Esophagus squamous epithelium (tissue), 5 donors: ENCODE data around the gene ARID5B. TPM values are rescaled to one million over a fixed set of nuclear protein-coding genes. Genes with fewer than 3 reads are reported as not detected.

Experiments used
- DNase-seq: peaks from one replicate; lab custom pipeline; 2025; lab: John Stamatoyannopoulos, UW
- H3K27ac ChIP-seq, 4 donors: fragments of 200-600 bp; sonication (generic); one replicate each; pipeline ENCODE4 v1.5.1; 2016 to 2019; ENCODE audit warnings: mild to moderate bottlenecking in 1 of 4
- H3K27me3 ChIP-seq, 4 donors: fragments of 200-600 bp; sonication (generic); 1 replicate in 3 of 4; 2 replicates in 1 of 4; pipeline versions ENCODE4 v1.5.1 to v1.6.0; 2017 to 2021; ENCODE audit warnings: antibody characterized with exemption in 1 of 4
- H3K36me3 ChIP-seq, 3 donors: fragments of 200-600 bp; sonication (generic); one replicate each; pipeline ENCODE4 v1.5.1; 2016 to 2019
- H3K4me1 ChIP-seq, 3 donors: fragments of 200-600 bp; sonication (generic); one replicate each; pipeline ENCODE4 v1.5.1; 2017 to 2019
- H3K4me3 ChIP-seq, 4 donors: fragments of 200-600 bp; sonication (generic); 1 replicate in 3 of 4; 2 replicates in 1 of 4; pipeline ENCODE4 v1.5.1; 2016 to 2019; ENCODE audit warnings: mild to moderate bottlenecking in 2 of 4, moderate library complexity in 1 of 4
- H3K9me3 ChIP-seq, 3 donors: fragments of 200-600 bp; sonication (generic); one replicate each; pipeline ENCODE4 v1.5.1; 2016 to 2019
- POLR2A ChIP-seq, 4 donors: fragments of 450-650 bp; IDR thresholded peaks; one replicate each; pipeline ENCODE4 v1.6.1; 2017; ENCODE audit warnings: antibody characterized with exemption in 4 of 4, mild to moderate bottlenecking in 4 of 4, moderate library complexity in 3 of 4
- WGBS, 2 donors: methylation state at CpG; one replicate each; pipeline ENCODE4 v1.1.5; 2018; 5-methylcytosine and 5-hydroxymethylcytosine counted together
- intact Hi-C: fragments of 100-400 bp; cut with DNase I; formaldehyde crosslinking; loops from one replicate; pipeline ENCODE4 v1.15.0; 2022
- total RNA-seq, 4 donors: library from RNA; depleted of rRNA; stranded (reverse); fragments of >200 nt; gene quantifications; one replicate each; pipeline ENCODE4 v1.1.0, GENCODE V29; 2016
- TF ChIP-seq, protein P1 (sequence below), 6 experiments: fragments of 450-650 bp in 4 of 6; fragments of 200-600 bp in 2 of 6; sonication (generic) in 2 of 6; IDR thresholded peaks; one replicate each; pipeline ENCODE4 v1.5.1; 2016 to 2019; ENCODE audit warnings: antibody characterized with exemption in 6 of 6, mild to moderate bottlenecking in 4 of 6, moderate library complexity in 4 of 6
- donor health status: DM: yes; HTN: yes; CAD: no.

The ARID5B gene
- total RNA-seq, 4 donors from 2014 or later: 18.0 to 38.1 (median 30.2) TPM

DNA sequence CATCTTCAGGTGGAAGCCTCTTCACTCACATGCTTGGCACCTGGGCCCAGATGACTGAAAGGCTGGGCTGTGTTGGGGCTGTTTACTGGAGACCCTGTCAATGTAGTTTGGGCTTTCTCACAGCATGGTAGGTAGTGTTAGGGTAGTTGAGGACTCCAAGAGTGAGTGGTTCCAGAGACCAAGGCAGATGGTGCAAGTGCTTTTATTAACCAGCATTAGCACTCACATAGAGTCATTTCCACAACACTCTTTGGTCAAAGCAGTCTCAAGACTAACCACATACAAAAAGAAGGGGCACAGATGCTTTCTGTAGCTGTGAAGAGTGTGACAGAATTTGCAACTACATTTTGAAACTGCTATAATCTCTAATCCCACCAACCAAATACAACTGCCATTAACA is 232.1 kb downstream of the ARID5B start:
- Histone ChIP-seq H3K36me3 (no peaks in the 10 kb centered on the region), H3K4me1 (peaks cover 0 to 4% (median 0%) of the 10 kb centered on the region in 3 donors), H3K27ac (no peak overlapping the region), H3K27me3 (no peaks in the 10 kb centered on the region), H3K4me3 (no peak overlapping the region), H3K9me3 (no peaks in the 10 kb centered on the region)
- DNase-seq: no peak
- intact Hi-C loops: no loop called here
- TF ChIP-seq, protein P1, sequence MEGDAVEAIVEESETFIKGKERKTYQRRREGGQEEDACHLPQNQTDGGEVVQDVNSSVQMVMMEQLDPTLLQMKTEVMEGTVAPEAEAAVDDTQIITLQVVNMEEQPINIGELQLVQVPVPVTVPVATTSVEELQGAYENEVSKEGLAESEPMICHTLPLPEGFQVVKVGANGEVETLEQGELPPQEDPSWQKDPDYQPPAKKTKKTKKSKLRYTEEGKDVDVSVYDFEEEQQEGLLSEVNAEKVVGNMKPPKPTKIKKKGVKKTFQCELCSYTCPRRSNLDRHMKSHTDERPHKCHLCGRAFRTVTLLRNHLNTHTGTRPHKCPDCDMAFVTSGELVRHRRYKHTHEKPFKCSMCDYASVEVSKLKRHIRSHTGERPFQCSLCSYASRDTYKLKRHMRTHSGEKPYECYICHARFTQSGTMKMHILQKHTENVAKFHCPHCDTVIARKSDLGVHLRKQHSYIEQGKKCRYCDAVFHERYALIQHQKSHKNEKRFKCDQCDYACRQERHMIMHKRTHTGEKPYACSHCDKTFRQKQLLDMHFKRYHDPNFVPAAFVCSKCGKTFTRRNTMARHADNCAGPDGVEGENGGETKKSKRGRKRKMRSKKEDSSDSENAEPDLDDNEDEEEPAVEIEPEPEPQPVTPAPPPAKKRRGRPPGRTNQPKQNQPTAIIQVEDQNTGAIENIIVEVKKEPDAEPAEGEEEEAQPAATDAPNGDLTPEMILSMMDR (IDR thresholded peaks at IDR 0.05): no peak
- no peak for TF ChIP-seq POLR2A (IDR thresholded peaks at IDR 0.05)

DNA sequence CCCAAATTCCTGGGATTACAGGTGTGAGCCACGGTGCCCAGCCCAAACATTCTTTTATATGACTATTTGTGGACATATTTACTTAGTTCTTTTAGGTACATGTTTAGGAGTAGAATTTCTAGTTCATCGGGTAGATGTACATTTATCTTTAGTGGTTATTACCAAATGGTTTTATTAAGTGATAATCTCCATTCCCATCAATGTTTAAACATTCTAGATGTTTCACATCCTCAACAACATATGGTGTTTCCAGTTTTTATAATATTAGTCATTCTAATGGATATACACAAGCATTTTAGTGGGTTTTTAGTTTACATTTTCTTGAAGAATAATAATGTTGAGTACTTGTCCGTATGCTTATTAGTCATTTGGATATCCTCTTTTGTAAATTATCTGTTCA is 235.4 kb downstream of the ARID5B start:
- no peaks in the 10 kb centered on the region for H3K4me1 ChIP-seq
- no peaks in the 10 kb centered on the region for H3K27me3 ChIP-seq
- no peaks in the 10 kb centered on the region for H3K9me3 ChIP-seq
- 58 to 72% methylated on average over 3 of the region's 3 CpGs for WGBS, 2 donors
- no peak overlapping the region for H3K4me3 ChIP-seq
- TF ChIP-seq, protein P1 (IDR thresholded peaks at IDR 0.05): no peak
- TF ChIP-seq POLR2A (IDR thresholded peaks at IDR 0.05): no peak
- DNase-seq: no peak
- no peak overlapping the region for H3K27ac ChIP-seq
- intact Hi-C loops: no loop called here
- H3K36me3 ChIP-seq: no peaks in the 10 kb centered on the region

Other genes starting within 250 kb of the ARID5B start
- gene CABCOCO1, start 238.8 kb upstream of the ARID5B start, total RNA-seq: under 1 TPM in 1 of 4 donors, not detected in 3; 0.38 TPM